ENCODE results near the gene SMG5.

The SMG5 gene

GRCh38 chr1:156266051-156266450 lies 16.6 kb downstream of the SMG5 start:
- no peak overlapping the region for H3K4me3 ChIP-seq (replicated peaks; ENCODE audit: low read depth, low read length)
- TF ChIP-seq, protein P1, sequence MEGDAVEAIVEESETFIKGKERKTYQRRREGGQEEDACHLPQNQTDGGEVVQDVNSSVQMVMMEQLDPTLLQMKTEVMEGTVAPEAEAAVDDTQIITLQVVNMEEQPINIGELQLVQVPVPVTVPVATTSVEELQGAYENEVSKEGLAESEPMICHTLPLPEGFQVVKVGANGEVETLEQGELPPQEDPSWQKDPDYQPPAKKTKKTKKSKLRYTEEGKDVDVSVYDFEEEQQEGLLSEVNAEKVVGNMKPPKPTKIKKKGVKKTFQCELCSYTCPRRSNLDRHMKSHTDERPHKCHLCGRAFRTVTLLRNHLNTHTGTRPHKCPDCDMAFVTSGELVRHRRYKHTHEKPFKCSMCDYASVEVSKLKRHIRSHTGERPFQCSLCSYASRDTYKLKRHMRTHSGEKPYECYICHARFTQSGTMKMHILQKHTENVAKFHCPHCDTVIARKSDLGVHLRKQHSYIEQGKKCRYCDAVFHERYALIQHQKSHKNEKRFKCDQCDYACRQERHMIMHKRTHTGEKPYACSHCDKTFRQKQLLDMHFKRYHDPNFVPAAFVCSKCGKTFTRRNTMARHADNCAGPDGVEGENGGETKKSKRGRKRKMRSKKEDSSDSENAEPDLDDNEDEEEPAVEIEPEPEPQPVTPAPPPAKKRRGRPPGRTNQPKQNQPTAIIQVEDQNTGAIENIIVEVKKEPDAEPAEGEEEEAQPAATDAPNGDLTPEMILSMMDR (IDR thresholded peaks at IDR 0.05; ENCODE audit: low read length, missing control alignments), result no peak
- DNase-seq (ENCODE audit: low read depth), result no peak

- DNase-seq (ENCODE audit: low read depth), result no peak
- TF ChIP-seq, protein P1 (IDR thresholded peaks at IDR 0.05; ENCODE audit: low read length, missing control alignments), result no peak
- H3K4me3 ChIP-seq (replicated peaks; ENCODE audit: low read depth, low read length), result no peak overlapping the region
Measured at GRCh38 chr1:156263288-156263655, 19.4 kb downstream of the SMG5 start.

DNA sequence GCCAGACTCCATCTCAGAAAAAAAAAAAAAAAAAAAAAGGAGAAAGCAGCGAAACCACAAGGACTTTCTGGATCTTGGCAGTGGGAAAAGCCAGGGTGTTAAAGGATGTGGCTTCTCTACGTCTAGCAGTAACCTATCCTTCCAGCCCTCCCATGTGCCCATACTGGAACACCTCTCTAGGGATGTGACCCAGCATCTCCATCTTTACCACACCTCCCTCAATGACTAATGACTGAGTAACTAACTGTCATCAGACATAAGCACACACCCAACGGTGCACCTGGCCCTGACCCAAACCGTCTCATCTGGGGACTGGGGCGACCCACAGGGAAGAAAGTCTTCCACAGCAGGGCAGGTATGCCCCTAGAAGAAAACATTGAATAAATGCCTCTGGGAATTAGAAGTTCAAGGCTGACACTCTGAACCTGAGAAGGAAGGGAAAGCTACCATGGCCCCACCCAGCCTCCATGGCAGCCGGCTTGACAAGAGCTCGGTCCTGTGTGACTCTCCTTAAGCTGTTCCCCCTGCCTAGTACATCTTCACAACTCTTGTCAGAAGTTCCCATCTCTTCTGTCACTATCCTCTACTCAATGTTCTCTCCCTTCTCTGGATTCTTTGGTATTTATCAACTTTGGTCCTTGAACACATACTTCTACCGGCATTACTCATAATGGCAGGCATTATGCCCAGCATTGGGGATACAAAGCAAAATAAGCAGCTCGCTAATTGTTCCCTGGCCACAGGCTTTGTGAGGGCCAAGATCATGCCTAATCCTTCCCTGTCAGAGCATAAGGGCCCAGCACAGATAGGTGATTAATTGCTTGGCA lies 20.0 kb downstream of the SMG5 start:
- DNase-seq (ENCODE audit: low read depth), result peak; percentile 71
- H3K4me3 ChIP-seq (replicated peaks; ENCODE audit: low read depth, low read length), result no peak overlapping the region
- TF ChIP-seq, protein P1 (IDR thresholded peaks at IDR 0.05; ENCODE audit: low read length, missing control alignments), result no peak

DNA sequence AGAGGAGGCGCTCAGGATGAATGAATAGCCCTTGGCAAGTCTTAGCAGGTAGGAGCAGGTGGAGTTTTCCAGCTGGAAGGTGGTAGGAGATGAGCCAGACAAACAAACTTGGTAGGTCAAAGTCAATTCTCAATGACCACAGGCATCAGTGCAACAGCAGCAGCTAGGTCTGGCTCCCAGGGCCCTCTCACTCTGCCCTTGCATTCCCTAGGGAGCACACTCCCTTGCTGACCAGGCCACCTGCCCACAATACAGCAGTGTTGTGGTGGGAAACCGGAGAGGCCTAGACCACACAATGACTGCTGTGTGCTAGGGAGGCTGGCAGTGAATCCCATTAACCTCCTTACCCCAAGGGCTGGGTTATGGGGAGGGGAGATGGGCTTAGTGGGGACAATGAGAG lies 21.7 kb downstream of the SMG5 start:
- no peak for DNase-seq (ENCODE audit: low read depth)
- H3K4me3 ChIP-seq (replicated peaks; ENCODE audit: low read depth, low read length), result no peak overlapping the region
- TF ChIP-seq, protein P1 (IDR thresholded peaks at IDR 0.05; ENCODE audit: low read length, missing control alignments), result no peak

DNA sequence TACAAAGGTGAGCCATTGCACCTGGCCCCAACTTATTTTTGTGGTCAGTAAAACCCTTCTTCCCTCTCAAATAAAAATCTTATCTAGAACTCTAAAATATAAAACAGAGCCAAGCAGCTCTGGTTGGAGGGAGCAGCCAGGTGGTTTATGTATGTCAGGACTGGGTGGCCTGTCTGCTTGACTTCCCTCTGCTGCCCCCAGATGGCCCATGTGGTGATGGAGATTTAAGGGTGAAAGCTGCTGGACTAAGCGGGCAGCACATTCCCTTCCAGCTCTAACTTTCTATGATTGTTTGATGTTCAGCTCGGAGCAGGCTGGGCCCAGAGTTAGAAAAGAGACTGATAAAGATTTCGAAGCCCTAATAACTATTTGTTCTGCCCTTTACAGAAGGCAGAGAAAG lies 22.8 kb downstream of the SMG5 start:
- no peak overlapping the region for H3K4me3 ChIP-seq (replicated peaks; ENCODE audit: low read depth, low read length)
- TF ChIP-seq, protein P1 (IDR thresholded peaks at IDR 0.05; ENCODE audit: low read length, missing control alignments), result peak; percentile 20
- no peak for DNase-seq (ENCODE audit: low read depth)

DNA sequence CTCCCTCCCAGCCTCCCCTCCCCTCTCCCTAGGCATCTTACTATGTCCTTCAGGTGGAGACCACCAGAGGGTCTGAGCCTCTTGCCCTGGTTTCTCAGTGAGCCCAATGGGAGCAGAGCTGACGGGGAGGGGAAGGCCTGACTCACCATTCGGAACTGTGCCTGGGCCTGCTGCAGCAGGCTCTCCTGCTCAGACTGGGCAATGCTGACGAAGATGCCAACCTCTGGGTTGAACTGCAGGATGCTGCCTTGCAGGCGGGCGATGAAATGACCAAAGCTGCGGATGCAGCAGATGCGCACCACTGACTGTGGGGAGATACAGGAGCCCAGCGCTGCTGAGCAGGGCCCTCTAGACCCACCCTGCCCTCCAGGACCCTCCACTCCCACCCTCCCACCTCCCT lies 23.8 kb downstream of the SMG5 start:
- no peak for DNase-seq (ENCODE audit: low read depth)
- TF ChIP-seq, protein P1 (IDR thresholded peaks at IDR 0.05; ENCODE audit: low read length, missing control alignments), result no peak
- H3K4me3 ChIP-seq (replicated peaks; ENCODE audit: low read depth, low read length), result no peak overlapping the region

DNA sequence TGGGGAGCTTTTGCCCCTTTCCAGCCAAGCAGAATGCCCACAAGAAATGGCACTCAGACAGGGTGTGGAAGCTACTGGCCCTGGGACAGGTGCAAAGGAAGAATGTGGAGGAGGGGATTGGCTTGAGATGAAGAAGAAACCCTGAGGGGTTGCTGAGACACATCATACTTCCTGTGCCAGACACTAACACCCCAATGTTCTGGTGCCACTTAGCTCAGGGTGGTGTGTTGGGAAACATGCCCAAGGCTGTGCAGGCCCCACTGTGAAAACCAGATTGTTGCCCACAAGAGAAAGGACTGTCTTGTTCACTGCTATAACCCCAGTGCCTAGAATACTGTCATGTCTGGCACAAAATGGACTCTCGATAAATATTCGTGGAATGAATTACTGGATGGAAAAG lies 24.9 kb downstream of the SMG5 start:
- no peak overlapping the region for H3K4me3 ChIP-seq (replicated peaks; ENCODE audit: low read depth, low read length)
- no peak for DNase-seq (ENCODE audit: low read depth)
- TF ChIP-seq, protein P1 (IDR thresholded peaks at IDR 0.05; ENCODE audit: low read length, missing control alignments), result no peak
